ENCODE results near the gene SGMS1. TPM values are rescaled to one million over a fixed set of nuclear protein-coding genes. Genes with fewer than 3 reads are reported as not detected.

SGMS1 gene
- total and polyA plus RNA-seq, 2 donors (not counting 3 experiments of a cell fraction or from before 2014, with no cell fraction given), result 9.7 to 23.7 TPM

GRCh38 chr10:50554995-50555568 is 68.7 kb downstream of the SGMS1 start:
- Histone ChIP-seq H3K9me3 (replicated peaks; ENCODE audit: control insufficient read depth, insufficient read depth, low read length) (no peaks in the 10 kb centered on the region), H3K36me3 (ENCODE audit: control insufficient read depth in 2 of 2, extremely low read depth in 1 of 2, insufficient read depth in 2 of 2, low read length in 2 of 2) (no peaks in the 10 kb centered on the region), H3K4me1 (ENCODE audit: control insufficient read depth, extremely low read depth, insufficient read depth, low read length) (no peaks in the 10 kb centered on the region), H3K9ac (replicated peaks; ENCODE audit: extremely low read depth, insufficient read depth, low read length) (no peak overlapping the region), H3K4me3 (replicated peaks in 1 of 3; ENCODE audit: insufficient read depth in 1 of 3, low read depth in 1 of 3, low read length in 3 of 3) (no peak overlapping the region), H3K27ac (ENCODE audit: insufficient read depth, low read depth, low read length) (no peak overlapping the region), H2AFZ (ENCODE audit: low read depth, low read length) (no peak overlapping the region), H3K4me2 (ENCODE audit: insufficient read depth, low read length) (no peak overlapping the region), H3K79me2 (ENCODE audit: control insufficient read depth, insufficient read depth, low read length) (no peaks in the 10 kb centered on the region), H4K20me1 (replicated peaks; ENCODE audit: control insufficient read depth, extremely low read depth, insufficient read depth, low read length) (peaks cover 2% of the 10 kb centered on the region), H3K9me1 (replicated peaks; ENCODE audit: control insufficient read depth, extremely low read depth, insufficient read depth, low read length) (no peaks in the 10 kb centered on the region), H3K27me3 (ENCODE audit: control insufficient read depth in 2 of 2, insufficient read depth in 2 of 2, low read length in 2 of 2) (no peaks in the 10 kb centered on the region)
- DNase-seq (ENCODE audit: low read depth, low spot score) (peak; percentile 26), FAIRE-seq (no peak)
- no TSS peak for BruUV-seq (replicated peaks)
- TF ChIP-seq FOS (IDR thresholded peaks at IDR 0.05; ENCODE audit: borderline replicate concordance, insufficient read depth, low read length) (no peak), MAX (IDR thresholded peaks at IDR 0.05; ENCODE audit: insufficient read depth, insufficient read length) (no peak), POLR2AphosphoS5 (IDR thresholded peaks at IDR 0.05; ENCODE audit: insufficient read depth, low read depth, low read length) (no peak)
- dilution Hi-C loops (cut with MboI; ENCODE audit: extremely low pct_ligation_motif_present, low sequenced_read_pairs), result no loop called here
- ChIA-PET CTCF (interaction anchor here (1.2 kb wide), 1 partner anchor 67 kb away, joined by 3 read pairs; no protein-coding TSS in a partner anchor), POLR2A (no interaction called here)
- intact Hi-C loops (cut with micrococcal nuclease), result no loop called here

- POLR2A ChIA-PET, result no interaction called here
- Histone ChIP-seq H4K20me1 (replicated peaks; ENCODE audit: control insufficient read depth, extremely low read depth, insufficient read depth, low read length) (peaks cover 2% of the 10 kb centered on the region), H3K79me2 (ENCODE audit: control insufficient read depth, insufficient read depth, low read length) (no peaks in the 10 kb centered on the region), H3K4me2 (ENCODE audit: insufficient read depth, low read length) (no peak overlapping the region), H3K9me3 (replicated peaks; ENCODE audit: control insufficient read depth, insufficient read depth, low read length) (no peaks in the 10 kb centered on the region), H3K4me3 (replicated peaks in 1 of 3; ENCODE audit: insufficient read depth in 1 of 3, low read depth in 1 of 3, low read length in 3 of 3) (no peak overlapping the region), H3K9ac (replicated peaks; ENCODE audit: extremely low read depth, insufficient read depth, low read length) (no peak overlapping the region), H3K27me3 (ENCODE audit: control insufficient read depth in 2 of 2, insufficient read depth in 2 of 2, low read length in 2 of 2) (no peaks in the 10 kb centered on the region), H2AFZ (ENCODE audit: low read depth, low read length) (no peak overlapping the region), H3K9me1 (replicated peaks; ENCODE audit: control insufficient read depth, extremely low read depth, insufficient read depth, low read length) (no peaks in the 10 kb centered on the region), H3K27ac (ENCODE audit: insufficient read depth, low read depth, low read length) (no peak overlapping the region), H3K36me3 (ENCODE audit: control insufficient read depth in 2 of 2, extremely low read depth in 1 of 2, insufficient read depth in 2 of 2, low read length in 2 of 2) (no peaks in the 10 kb centered on the region), H3K4me1 (ENCODE audit: control insufficient read depth, extremely low read depth, insufficient read depth, low read length) (no peaks in the 10 kb centered on the region)
- no peak for DNase-seq (ENCODE audit: low read depth, low spot score)
- intact Hi-C loops (cut with micrococcal nuclease), result no loop called here
- BruUV-seq (replicated peaks), result no TSS peak
- TF ChIP-seq JUN (IDR thresholded peaks at IDR 0.05; ENCODE audit: borderline replicate concordance, insufficient read depth, insufficient read length, low read depth), result no peak
- no peak for TF ChIP-seq FOS (IDR thresholded peaks at IDR 0.05; ENCODE audit: borderline replicate concordance, insufficient read depth, low read length)
- no peak for TF ChIP-seq MYC (IDR thresholded peaks at IDR 0.05; ENCODE audit: low read depth, low read length)
- TF ChIP-seq POLR2A (IDR thresholded peaks at IDR 0.05; ENCODE audit: low read depth, low read length), result no peak
- no peak for TF ChIP-seq MAX (IDR thresholded peaks at IDR 0.05; ENCODE audit: insufficient read depth, insufficient read length)
- no peak for TF ChIP-seq GATA2 (IDR thresholded peaks at IDR 0.05; ENCODE audit: insufficient read depth, insufficient read length, low read depth, low read length)
- TF ChIP-seq CTCF (IDR thresholded peaks at IDR 0.05; ENCODE audit: extremely low read depth in 1 of 2, insufficient read depth in 1 of 2, low read depth in 1 of 2, low read length in 2 of 2), result no peak
- no peak for TF ChIP-seq POLR2AphosphoS5 (IDR thresholded peaks at IDR 0.05; ENCODE audit: insufficient read depth, low read depth, low read length)
- no peak for TF ChIP-seq EZH2 (IDR thresholded peaks at IDR 0.05; ENCODE audit: borderline replicate concordance, low read depth, low read length, severe bottlenecking)
- CTCF ChIA-PET, result interaction anchor here (1.2 kb wide), 1 partner anchor 67 kb away, joined by 3 read pairs; no protein-coding TSS in a partner anchor
- dilution Hi-C loops (cut with MboI; ENCODE audit: extremely low pct_ligation_motif_present, low sequenced_read_pairs), result no loop called here
- FAIRE-seq, result no peak
Observed at GRCh38 chr10:50554376-50554994, 69.3 kb downstream of the SGMS1 start.

Measured in endothelial cell of umbilical vein (primary cell).